22Rv1 (cell line): ENCODE data around the gene SH3BP4.

Source experiments
- H3K27ac ChIP-seq: fragments of 450-650 bp; 2 replicates; pipeline ENCODE4 v1.5.1; 2017
- CTCF ChIP-seq: fragments of 450-650 bp; IDR thresholded peaks from 2 replicates; pipeline ENCODE4 v1.5.1; 2017; ENCODE audit warnings: mild to moderate bottlenecking
- ZFX ChIP-seq: fragments of 450-650 bp; IDR thresholded peaks from 2 replicates; pipeline ENCODE4 v1.6.1; 2017; ENCODE audit warnings: antibody characterized with exemption, borderline replicate concordance

The SH3BP4 gene

DNA sequence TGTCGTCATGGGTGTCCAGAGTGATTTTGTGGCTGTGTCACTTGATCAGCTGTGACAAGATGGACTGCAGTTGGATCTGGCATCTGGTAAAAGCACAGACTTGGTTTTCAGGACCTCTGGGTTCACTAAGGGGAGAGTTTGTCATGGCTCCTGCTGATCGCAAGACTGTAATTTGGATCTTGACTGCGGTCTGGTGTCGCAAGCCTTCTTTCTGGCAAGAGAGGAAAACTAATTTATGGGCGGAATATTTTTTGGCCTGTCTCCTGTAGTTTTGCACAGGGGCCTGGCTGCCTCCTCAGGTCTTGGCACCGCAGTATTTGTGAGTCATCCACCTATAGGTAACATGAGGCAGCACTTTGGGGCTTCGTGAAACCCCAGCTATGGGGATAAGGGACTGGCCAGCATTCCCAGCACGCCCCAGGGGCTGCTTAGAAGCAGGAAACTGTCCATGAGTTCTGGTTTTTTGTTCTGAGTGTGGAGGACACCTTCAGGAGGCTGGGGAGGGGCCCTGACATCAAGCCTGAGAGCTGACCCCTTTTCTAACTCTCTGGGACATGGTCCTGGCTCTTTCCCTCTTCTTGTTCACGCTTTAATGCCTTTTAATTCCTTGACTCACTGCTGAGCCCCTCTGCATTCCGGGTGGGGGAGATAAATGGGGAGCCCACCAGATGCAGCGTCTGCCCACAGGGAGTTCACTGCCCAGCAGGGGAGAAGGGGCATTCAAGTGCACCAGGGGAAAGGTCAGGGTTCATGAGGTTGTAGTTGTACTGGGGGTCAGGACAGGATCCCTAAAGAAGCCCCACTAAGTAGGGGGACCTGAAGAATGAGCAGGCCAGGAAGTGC lies 12.2 kb downstream of the SH3BP4 start:
- no peak overlapping the region for H3K27ac ChIP-seq
- TF ChIP-seq CTCF (no peak), ZFX (no peak)

DNA sequence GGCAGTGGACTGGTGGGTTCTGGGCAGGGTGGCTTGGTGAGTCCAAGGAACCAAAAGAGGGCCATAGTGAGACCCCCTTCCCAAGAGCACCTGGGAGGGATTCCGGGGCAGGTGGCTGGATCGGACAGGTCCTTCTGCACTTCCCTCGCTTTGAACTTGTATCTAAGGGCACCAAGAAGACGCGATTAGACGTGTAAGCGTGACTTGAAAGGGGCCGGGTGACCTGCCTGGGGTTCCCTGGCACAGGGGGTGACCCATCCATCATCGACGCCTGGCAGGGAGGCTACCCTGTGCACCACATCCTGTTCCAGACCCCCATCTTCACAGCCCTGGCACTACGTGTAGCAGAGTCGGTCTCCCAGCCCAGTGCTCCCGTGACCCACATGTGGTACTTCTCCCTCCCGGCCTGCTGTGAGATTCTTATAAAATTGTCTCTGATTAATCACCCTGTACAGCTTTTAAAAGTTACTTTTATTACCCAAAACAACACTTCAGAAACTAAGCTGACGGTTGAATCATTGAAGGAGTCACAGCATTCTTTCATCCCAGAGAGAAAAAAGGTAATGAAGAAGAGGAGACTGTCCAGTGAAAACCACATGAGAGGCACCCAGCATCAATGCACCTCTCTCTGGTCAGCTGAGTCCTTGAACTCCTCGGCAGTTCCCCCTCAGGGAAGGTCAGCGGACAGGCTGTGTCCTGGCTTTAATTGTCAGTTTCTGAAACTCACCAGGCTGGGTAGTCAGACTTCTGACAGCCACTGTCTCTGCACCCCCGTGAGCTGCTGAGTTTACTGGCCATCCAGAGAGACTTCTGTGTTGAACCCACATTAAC lies 13.0 kb downstream of the SH3BP4 start:
- TF ChIP-seq CTCF (no peak), ZFX (no peak)
- no peak overlapping the region for H3K27ac ChIP-seq

DNA sequence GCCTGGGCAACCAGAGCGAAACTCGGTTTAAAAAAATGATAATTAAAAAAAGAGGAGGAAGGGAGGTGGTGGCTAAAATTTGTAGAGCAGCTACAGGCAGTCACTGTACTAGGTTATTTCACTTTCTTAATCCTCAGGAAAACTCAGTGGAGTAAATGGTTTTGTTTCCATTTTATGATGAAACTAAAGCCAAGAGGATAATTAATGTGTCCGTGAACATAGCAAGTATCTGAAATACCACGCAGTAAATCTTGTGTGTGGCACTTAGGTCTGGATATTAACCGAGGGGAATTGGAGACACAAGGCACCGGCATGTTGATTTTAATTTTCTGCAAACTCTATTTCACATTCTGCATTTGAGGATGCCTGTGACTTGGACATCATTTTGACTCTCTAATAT lies 14.5 kb downstream of the SH3BP4 start:
- TF ChIP-seq CTCF (no peak), ZFX (no peak)
- no peak overlapping the region for H3K27ac ChIP-seq

DNA sequence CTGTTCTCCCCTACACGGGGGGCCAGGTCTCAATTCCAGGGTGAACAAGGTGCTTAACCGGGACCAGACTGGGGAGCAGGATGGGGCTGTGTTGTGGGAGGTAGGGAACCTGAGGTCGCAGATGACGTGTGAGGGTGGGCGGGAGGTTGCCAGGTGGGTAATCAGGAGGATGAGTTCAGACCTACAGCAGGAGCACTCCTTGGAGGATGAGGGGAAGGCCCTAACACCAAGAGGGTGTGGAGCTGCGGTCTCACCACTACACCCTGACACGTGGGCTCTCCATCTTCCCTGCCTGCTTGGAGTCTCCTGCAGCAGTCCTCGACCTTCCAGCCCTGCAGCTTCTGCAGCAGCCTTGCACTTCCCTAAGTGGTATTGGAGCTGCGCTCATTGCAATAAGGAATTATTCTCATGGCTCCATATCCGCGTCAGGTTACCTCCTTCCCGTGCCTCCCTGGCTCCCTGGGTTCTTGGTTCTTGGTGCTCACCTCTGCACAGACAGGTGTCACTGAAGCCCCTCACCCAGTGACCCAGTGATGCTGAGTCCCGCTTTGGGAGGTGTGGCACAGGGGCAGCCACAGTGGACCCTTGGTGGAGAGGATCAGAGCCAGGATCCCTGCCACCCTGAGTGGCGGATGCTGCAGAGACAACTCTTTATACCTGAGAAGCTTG lies 15.5 kb downstream of the SH3BP4 start:
- TF ChIP-seq ZFX (no peak), CTCF (no peak)
- H3K27ac ChIP-seq: no peak overlapping the region

- TF ChIP-seq CTCF: no peak
- TF ChIP-seq ZFX: no peak
- no peak overlapping the region for H3K27ac ChIP-seq
These were observed 16.0 kb downstream of the SH3BP4 start for GRCh38 chr2:234967870-234968208.

DNA sequence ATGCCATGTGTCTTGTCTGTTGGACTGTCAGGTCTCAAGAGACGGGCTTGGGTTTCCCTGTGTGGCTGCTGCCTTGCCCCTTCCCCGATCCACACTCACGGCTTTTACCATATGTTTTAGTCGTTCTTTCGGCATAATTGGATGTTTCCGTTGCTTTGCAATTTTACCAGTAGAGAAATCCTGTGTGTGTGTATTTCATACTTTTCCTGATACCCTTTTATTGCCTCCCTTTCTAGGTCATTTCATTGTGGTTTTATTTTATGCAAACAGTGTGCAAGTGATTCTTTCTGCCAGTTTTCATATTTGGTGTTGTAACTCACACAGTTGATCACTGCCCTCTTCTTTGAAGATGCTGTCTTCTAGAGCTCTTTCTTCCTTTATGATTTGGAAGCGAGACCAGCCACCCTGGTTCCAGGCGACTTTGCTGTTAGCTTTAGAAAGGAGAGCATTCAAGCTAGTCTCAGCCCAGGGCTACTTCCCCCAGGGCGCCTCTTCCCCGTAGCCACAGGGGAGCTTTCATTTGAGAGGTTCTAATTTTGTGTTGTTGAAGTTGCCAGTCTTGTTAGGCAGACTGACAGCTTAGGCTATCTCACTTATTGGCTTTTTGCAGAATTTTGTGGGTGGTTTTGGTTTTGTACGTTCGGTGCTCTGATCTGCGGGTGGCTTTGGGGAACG lies 17.0 kb downstream of the SH3BP4 start:
- TF ChIP-seq CTCF: no peak
- no peak for TF ChIP-seq ZFX
- no peak overlapping the region for H3K27ac ChIP-seq
